HG02840 (cell line): ENCODE data around the gene MCTP2.

ENCODE experiments used
- ATAC-seq: cut with Tn5 transposase; IDR thresholded peaks from one replicate; pipeline ENCODE4 v1.9.1; 2021; ENCODE audit warnings: mild to moderate bottlenecking, moderate library complexity, moderate number of reproducible peaks; ENCODE audit not compliant: unreplicated experiment, low FRiP score

Gene MCTP2

GRCh38 chr15:94259863-94260262 is 28.5 kb downstream of the MCTP2 start:
- no peak for ATAC-seq

- no peak for ATAC-seq
Measured at GRCh38 chr15:94262201-94262600, 30.8 kb downstream of the MCTP2 start.

- ATAC-seq: peak; percentile 63
Measured at GRCh38 chr15:94263341-94264273, 32.2 kb downstream of the MCTP2 start.

- ATAC-seq: no peak
Measured at GRCh38 chr15:94265009-94265408, 33.6 kb downstream of the MCTP2 start.

GRCh38 chr15:94265982-94266381 is 34.6 kb downstream of the MCTP2 start:
- no peak for ATAC-seq

- ATAC-seq: no peak
Measured at GRCh38 chr15:94266789-94267188, 35.4 kb downstream of the MCTP2 start.

GRCh38 chr15:94269954-94270353 is 38.6 kb downstream of the MCTP2 start:
- ATAC-seq: no peak

- no peak for ATAC-seq
Measured at GRCh38 chr15:94270570-94270969, 39.2 kb downstream of the MCTP2 start.

GRCh38 chr15:94272251-94272898 is 41.0 kb downstream of the MCTP2 start:
- ATAC-seq: peak; percentile 61

GRCh38 chr15:94273826-94274225 is 42.5 kb downstream of the MCTP2 start:
- no peak for ATAC-seq

- ATAC-seq: no peak
Measured at GRCh38 chr15:94274745-94275144, 43.4 kb downstream of the MCTP2 start.

GRCh38 chr15:94277485-94277884 is 46.1 kb downstream of the MCTP2 start:
- no peak for ATAC-seq

- no peak for ATAC-seq
Measured at GRCh38 chr15:94279736-94280135, 48.4 kb downstream of the MCTP2 start.

GRCh38 chr15:94280301-94280700 is 48.9 kb downstream of the MCTP2 start:
- ATAC-seq: no peak

- no peak for ATAC-seq
Measured at GRCh38 chr15:94282269-94283250, 51.2 kb downstream of the MCTP2 start.

- ATAC-seq: no peak
Measured at GRCh38 chr15:94286583-94286982, 55.2 kb downstream of the MCTP2 start.

GRCh38 chr15:94287794-94288246 is 56.5 kb downstream of the MCTP2 start:
- peak; percentile 96 for ATAC-seq

- ATAC-seq: no peak
Measured at GRCh38 chr15:94290730-94291129, 59.4 kb downstream of the MCTP2 start.

GRCh38 chr15:94293411-94294402 is 62.3 kb downstream of the MCTP2 start:
- ATAC-seq: no peak
